Hematopoietic multipotent progenitor cell treated with erythropoietin and hydrocortisone succinate and interleukin-3 and kit ligand, for 15 days (in vitro differentiated cells): Measurements from ENCODE around the gene WSB2.

ENCODE experiments used
- DNase-seq: peaks from one replicate; pipeline ENCODE4 v3.0.0-alpha.2; 2015; ENCODE audit warnings: low spot score

WSB2 gene

DNA sequence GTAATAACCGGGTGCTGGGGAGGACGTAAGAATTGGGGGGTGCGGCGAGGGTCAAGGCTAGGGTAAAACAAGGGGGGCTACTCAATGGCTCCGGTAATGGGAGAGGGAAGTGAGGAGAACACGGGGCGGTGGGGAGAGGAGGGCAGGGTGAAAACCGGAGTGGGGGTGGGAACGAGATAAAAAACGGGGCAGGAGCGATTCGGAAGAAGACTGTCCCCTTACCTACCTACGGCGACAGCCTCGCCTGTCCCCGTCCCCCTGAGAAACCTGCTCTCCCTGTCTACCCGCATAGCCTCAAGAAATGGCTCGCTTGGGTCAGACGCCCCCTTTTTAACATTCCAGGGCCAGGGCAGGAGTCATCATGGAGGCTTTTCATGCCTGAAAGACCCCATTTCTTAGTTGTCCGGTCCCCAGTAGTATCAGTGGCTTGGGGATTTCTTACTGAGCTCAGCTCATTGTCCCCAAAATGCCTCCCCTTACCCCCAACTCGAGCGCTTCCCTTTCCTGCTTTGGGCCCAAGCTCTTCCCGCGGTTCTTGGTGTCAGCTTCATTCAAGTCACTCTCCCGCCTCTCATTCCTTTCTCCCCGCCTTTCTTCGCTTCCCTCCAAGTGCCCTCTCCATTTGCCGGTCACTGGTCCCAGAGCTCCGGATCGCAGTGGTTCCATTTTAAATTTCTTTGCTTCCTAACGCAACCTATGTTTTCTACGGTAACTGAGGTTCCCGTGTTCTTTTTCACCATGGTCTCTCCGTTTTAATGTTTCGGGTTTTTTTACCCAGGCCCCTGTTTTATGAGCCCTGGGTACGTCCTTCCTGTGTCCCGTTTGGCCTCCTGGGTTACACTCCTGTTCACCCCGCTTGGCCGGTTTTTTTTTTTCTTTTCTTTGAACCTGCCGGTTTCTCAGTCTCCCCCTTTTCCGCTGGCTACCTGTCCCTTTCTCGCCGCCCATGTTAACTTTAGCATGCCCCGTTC is 1.2 kb upstream of the WSB2 start:
- DNase-seq: peak; percentile 27

DNA sequence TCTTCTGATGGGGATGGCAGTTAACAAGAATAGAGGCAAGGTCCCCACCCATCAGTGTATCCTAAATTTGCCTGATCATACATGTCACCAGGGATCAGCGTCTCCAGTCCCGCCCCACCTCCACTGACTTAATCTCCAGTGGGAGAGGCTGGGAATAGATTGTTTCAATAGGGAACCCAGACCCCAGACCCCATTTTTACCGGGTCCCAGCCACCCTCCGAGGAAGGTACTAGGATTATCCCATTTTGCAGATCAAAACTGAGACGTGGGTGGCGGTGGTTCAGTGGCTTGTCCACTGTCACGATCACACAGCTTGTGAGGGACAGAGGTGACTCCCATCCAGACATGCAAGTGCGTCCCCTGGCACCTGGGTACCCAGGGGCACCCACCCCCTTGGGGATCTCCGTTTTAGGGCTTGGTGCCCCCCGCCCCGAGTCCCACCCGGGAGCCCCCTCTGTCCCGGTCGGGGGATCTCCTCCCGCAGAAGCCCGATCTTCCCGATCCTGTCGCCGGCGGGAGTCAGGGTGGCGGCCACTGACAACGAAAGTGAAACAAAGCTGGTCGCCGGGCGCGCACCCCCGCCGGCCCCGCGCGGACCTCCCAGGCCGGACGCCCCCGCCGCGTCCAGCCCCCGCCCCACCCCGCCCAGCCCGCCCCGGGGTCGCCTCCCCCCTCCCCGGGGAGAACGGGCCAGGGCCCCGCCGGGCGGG is 523 bp downstream of the WSB2 start:
- peak; percentile 42 for DNase-seq

DNA sequence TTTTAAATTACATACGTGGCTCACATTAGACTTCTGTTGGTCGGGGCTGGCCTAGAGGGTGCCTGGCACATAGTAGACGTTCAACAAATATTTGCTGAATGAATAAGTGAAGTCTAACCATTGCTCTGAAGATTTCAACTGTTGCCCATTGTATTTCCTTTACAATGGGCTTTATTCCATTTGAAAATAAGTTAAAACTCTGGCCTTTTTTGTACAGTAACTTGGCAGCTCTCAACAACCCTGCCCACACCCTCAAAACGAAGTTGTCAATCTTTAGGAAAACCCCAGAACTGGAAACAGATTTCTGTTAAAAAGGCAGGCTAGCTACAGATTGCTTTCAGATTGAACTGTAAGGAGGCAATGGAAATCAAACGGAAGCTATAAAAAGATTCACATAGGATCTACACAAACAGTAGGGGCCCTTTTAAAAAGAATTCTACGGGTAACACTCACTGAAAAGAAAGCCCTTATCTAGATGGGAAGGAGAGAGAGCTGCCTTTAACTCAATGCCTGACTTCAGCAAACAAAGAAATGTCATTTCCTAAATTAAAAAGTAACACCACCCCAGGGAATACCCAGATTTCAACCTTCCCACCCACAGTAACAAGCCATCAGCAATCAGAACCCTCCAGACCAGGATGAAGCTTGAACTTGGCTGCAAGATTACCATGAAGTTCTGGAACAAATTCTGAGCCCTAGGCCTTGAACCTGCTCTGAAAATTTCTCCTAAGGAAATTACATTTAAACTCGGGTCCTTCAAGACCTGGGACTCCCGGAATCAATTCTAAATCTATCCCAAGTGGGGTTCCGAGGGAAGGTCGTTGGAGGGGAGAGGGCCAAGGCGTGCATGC is 1.4 kb downstream of the WSB2 start:
- DNase-seq: no peak

DNA sequence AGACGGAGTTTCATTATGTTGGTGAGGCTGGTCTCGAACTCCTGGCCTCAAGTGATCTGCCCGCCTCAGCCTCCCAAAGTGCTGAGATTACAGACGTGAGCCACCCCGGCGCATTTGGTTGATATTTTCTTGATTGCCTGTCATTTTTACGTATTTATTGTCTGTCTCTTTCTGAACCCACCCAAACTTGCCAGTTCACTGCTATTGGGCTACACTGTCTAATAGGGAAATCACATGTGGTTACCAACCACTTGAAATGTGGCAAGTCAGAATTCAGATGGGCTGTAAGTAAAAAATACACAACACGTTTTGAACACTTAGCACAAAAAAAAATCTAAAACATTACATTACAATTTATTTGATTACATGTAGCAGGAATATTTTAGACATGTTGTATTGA is 2.1 kb downstream of the WSB2 start:
- DNase-seq: no peak

DNA sequence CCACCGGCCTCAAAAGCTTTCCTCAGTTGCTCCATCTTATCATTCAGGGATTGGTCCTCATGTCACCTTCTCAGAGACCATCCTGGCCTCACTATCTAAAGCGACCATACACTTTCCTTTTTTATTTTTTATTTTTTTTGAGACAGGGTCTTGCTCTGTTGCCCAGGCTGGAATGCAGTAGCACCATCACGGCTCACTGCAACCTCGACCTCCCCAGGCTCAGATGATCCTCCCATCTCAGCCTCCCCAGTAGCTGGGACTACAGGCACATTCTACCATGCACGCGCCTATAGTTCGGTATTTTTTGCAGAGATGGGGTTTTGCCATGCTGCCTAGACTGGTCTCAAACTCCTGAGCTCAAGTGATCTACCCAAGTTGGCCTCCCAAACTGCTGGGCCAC is 2.8 kb downstream of the WSB2 start:
- no peak for DNase-seq

DNA sequence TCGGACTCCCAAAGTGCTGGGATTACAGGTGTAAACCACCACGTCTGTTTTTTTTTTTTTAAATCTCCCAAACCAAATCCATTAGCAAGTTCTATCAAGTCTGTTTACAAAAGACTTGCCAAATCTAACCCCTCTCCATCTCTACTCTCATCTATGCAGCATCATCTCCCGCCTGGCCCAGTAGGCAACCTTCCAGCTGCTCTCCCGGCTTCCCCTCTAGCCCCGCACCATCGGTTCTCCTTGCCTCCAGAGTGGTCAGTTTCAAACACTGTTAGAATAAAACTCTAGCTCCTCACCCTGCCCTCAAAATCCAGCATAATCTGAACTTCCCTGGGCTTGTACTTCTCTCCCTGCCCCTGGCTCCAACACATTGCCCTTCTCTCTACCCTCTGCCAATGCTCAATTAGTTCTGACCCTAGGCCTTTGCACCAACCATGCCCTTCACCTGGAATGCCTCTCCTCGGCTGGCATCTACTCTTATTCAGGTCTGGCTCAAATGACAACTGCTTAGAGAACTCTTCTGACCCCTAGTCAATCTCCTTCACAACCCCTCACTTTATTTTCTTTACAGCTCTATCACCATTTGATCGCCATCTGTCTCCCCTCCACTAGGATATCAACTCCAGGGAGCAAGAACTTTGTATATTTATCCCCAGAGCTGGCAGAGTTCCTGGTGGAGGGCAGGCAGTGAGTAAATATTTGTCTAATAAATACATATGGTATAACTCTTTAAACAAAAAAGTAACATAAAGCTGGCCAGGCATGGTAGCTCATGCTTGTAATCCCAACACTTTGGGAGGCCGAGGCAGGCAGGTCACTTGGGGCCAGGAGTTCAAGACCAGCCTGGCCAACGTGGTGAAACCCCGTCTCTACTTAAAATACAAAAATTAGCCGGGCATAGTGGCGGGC is 4.9 kb downstream of the WSB2 start:
- no peak for DNase-seq

DNA sequence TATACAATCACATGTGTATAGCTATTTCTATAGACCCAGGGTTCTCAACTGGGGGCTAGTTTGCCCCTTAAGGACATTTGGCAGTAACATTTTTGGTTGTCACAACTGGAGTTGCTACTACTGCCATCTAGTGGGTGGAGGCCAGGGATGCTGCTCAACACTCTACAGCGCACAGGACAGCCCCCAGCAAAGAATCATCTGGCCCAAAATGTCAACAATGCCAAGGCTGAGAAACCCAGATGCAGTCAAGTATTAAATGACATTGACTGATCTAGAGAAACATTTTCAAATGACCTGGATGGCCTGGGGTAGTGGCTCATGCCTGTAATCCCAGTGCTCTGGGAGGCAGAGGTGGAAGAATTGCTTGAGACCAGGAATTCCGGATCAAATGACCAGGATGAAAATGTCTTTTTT is 5.8 kb downstream of the WSB2 start:
- peak; percentile 69 for DNase-seq

DNA sequence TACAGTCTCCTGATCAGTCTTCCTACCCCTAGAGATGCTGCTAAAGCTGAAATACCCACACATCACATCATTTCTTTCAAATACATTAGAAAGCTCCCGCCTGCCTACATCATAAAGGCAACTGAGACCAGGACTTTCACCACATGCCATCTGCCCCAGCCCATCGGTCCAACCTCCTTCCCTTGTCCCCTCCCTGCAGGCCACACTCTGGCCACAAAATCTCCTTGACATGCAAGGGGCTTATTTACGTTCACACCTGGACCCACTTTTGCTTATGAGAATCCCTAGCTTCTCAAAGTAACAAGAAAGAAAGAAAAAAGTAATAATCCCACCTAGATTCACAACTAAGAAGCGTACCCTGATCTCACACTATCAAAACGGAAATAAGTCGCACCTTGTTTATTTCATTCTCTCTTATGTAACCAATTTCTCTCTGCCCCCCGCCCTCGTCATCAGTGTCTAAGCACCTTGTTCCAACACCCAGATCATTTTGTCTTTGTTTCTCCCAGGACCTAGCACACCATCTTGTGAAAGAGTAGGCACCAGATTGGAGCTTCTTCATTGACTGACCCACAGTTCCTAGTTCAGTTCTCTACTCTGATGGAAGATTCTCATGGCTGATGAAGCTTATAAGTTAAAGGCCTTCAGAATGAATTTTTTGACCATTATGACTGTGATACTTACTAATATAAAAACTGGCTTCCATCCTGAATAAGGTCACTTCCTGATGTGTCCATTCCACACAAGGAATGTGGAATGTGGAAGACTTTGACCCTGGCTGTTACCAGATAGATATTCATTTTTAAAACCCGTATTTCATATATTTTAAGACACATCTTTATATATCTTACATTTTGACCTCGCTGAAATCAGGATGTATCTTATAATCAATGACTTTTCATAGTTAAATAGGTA is 7.7 kb downstream of the WSB2 start:
- DNase-seq: no peak

DNA sequence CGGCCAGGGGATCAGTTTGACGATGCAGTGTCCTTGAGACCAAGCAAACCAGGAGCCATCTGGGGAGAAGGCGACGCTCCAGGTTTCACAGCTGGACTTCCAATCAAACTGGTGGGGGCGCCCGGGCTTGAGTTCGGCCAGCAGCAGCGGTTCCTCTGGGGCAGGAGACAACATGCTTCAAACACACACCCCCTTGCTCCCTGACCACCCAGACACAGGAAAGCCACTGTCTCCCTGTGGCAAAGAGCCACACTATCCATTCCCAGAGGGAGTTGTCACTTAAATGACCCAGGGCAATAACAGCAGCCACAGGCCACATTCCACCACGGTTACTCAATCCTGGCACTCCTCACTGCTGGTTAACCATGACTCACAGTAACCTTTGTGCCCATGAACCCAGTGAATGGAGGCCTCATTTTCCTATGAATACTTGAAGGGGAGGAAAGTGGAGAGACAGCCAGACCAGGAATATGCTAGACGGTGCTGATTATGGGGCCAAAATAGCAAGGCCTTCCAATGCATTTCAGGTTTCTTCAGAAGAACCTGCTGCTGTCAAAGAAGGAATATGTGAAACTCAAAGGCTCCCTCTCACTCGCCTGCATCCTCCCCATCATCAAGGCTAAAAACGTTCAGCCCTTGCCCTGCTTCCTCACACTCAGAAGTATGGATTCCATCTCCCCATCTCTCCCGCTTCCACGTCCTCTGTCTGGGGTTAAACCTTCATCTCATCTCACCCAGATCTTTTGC is 8.5 kb downstream of the WSB2 start:
- DNase-seq: no peak

DNA sequence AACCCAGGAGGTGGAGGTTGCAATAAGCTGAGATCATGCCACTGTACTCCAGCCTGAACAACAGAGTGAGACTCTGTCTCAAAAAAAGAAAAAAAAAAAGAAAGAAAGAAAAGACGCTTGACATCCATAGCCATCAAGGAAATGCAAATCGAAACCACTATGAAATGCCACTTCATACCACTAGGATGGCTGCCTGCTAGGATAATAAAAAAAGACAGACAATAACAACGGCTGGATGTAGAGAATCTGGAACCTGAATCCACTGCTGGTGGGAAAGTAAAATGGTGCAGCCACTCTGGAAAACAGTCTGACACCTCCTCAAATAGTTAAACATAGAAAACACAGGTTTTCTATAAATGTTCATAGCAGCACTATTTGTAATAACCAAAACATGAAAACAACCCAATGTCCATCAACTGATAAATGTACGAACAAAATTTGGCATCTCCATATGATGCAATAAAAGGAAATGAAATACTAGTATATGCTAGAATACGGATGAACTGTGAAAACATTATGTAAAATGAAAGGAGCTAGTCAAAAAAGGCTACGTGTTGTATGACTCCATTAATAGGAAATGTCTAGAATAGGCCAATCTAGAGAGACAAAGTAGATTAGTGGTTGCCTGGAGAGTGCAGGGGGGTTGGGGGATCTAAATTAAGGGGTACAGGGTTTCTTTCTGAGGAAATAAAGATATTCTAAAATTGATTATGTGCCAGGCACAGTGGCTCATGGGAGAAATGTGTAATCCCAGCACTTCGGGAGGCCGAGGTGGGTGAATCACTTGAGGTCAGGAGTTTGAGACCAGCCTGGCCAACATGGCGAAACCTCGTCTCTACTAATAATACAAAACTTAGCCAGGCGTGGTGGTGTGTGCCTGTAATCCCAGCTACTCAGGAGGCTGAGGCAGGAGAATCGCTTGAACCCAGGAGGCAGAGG is 9.7 kb downstream of the WSB2 start:
- DNase-seq: no peak

DNA sequence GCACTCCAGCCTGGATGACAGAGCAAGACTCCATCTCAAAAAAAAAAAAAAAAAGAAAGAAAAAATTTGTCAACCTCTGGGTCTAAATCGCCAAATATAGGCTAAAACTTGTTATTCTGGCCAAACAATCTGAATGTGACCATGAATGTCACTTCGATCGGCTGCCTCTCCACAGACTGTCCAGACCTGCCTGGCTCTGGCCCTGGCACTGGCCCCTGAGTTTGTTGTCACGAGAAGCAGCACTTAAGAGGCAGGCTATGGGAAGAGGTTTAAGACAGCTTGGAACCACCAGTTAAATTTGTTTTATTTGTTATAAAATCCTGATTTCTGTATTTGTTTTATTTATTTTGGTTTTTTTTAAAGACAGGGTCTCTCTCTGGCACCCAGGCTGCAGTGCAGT is 14.5 kb downstream of the WSB2 start:
- no peak for DNase-seq

DNA sequence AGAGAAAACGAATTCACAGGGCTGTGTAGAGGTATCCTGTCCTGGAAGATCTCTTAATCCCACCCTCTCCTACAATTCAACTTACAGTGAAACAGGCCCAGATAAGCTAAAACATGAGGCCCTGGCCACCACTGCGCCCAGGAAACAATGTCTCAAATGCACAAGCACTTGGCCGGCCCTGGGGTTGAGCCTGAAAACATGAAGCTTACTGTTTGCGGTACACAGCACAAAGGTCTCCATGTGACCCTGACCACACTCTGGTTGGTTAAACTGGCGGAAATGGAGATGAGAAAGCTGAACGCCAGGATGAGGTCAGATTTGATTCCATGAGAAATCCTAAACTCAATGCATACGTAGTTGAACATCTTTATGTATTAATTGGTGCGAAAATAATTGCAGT is 16.4 kb downstream of the WSB2 start:
- no peak for DNase-seq

DNA sequence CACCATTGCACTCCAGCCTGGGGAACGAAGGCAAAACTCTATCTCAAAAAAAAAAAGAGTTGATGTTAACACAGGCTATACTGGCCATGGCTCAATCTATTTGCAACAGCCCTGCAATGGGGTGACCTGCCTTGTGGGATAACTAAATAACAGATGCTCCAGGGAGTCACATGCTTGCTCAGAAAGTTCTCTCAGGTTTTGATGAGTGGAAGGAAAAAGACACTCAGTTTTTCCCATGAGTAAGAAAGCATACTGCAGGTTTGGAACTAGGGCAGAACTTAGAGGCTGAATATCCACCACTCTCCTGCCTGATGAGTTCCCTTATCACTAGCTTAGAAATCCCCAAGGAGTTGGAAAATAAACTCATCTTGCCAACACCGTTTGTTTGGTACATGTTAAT is 16.9 kb downstream of the WSB2 start:
- no peak for DNase-seq

DNA sequence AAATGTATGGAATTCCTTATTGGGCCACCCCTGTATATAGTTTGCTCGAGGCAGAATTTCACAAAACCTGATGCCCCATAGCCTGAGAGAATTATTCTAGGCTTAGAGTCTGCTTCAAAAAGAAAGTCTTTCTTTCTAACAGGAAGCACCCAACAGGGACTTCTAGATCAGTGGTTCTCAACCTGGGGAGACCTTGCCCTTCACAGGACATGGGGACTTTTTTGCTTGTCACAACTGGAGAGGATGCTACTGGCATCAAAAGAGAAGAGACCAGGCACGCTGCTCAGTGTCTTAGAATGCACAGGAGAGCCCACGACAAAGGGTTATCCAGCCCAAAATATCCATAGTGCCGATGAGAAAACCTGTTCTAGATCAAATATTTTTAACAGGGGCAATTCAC is 18.9 kb downstream of the WSB2 start:
- DNase-seq: no peak

DNA sequence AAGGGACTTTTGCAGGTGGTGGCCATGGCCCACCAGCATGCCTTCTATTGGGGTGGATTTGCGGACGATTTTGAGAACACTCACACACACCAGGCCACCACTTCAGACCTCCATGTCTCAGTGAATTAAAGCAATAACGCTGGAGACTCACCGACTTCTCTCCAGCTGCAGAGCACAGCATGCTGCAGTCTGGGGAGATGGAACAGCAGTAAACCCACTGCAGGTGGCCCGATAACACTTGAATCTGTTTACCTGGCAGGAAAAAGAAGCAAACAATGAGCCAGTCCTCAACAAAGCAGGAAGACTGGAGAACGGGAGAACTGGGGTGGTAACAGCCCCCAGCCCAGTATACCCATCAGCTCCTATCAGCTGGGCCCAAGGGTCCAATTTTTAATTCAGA is 22.8 kb downstream of the WSB2 start:
- DNase-seq: no peak

DNA sequence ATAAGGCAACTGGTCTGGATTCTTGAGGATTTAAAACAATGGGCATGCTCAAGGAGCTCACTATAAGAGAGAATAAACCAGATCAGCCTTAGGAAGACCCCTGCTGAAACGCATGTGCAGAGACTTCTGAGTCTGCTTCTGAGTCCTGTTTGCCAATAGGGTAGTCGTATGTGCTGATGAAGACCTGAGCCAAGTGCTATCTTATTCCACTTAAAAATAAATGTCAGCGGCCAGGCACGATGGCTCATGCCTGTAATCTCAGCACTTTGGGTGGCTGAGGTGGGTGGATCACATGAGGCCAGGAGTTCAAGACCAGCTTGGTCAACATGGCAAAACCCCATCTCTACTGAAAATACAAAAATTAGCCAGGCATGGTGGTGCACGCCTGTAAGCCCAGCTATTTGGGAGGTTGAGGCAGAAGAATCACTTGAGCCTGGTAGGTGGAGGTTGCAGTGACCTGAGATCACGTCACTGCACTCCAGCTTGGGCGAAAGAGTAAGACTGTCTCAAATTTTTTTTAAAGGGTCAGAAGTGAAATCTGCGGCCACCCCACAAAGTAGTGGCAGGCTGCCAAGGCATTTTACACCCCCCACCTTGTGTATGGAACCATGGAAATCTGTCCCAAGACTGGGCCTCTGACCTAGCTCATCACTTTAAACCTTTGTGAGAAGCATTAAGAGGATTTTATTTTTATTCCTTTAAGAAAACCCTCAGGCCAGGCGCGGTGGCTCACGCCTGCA is 24.1 kb downstream of the WSB2 start:
- no peak for DNase-seq

DNA sequence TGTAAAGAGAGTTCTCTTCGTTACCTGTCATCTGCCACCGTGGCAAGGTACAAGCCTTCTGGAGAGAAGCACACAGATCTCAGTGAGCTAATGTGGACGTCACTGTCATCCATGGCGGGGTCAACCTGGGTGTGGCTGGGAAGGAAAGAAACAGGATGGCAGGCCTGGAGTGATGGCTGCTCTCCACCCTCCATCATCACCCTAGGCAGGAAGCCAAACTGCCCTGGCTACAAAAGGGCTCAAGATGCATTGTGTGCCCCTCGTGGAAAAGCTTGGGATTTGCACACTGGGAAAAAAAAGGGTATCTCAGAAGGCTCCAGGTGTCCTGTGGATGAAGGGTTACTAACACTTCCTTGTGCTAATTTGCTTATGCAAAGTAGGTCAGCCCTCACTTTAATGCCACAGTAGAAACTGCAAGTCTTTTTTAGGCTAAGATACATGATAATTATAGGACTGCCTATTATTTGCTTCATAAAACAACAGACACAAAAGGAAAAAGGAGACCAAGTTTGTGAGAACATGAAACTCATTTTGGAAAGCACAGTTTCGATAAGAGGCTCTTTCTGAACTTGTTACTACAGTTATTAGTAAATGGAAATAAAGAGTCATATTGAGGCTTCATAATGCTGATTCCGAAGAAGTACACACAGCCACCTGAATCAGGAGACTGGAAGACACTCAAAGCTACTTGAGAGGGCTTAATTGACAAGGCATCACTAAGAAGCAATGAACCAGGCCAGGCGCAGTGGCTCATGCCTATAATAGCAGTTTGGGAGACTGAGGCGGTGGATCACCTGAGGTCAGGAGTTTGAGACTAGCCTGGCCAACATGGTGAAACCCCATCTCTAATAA is 25.6 kb downstream of the WSB2 start:
- DNase-seq: no peak
